Measurements from ENCODE around the gene ASXL3. TPM values are rescaled to one million over a fixed set of nuclear protein-coding genes. Genes with fewer than 3 reads are reported as not detected.

The ASXL3 gene
- total RNA-seq, 1 donor from 2014 or later = 1.3 TPM

GRCh38 chr18:33669589-33669988, 91.6 kb downstream of the ASXL3 start:
- Histone ChIP-seq H3K27me3 (no peaks in the 10 kb centered on the region), H3K4me1 (no peaks in the 10 kb centered on the region), H3K4me3 (no peak overlapping the region), H3K9me3 (no peaks in the 10 kb centered on the region), H3K27ac (no peak overlapping the region), H3K36me3 (no peaks in the 10 kb centered on the region)
- DNase-seq (no peak), ATAC-seq (no peak)
- intact Hi-C loops (cut with DNase I) = no loop called here
- no peak for TF ChIP-seq CTCF (IDR thresholded peaks at IDR 0.05)

- DNase-seq (no peak), ATAC-seq (no peak)
- Histone ChIP-seq H3K4me1 (no peaks in the 10 kb centered on the region), H3K4me3 (no peak overlapping the region), H3K27me3 (no peaks in the 10 kb centered on the region), H3K36me3 (no peaks in the 10 kb centered on the region), H3K27ac (no peak overlapping the region), H3K9me3 (no peaks in the 10 kb centered on the region)
- TF ChIP-seq CTCF (IDR thresholded peaks at IDR 0.05) = no peak
- intact Hi-C loops (cut with DNase I) = no loop called here
These were observed 92.0 kb downstream of the ASXL3 start for GRCh38 chr18:33670029-33670428.

- H3K36me3 ChIP-seq = no peaks in the 10 kb centered on the region
- H3K9me3 ChIP-seq = no peaks in the 10 kb centered on the region
- no peaks in the 10 kb centered on the region for H3K27me3 ChIP-seq
- ATAC-seq (no peak), DNase-seq (no peak)
- H3K4me1 ChIP-seq = no peaks in the 10 kb centered on the region
- intact Hi-C loops (cut with DNase I) = no loop called here
- H3K4me3 ChIP-seq = no peak overlapping the region
- no peak overlapping the region for H3K27ac ChIP-seq
- TF ChIP-seq CTCF (IDR thresholded peaks at IDR 0.05) = no peak
These were observed 95.7 kb downstream of the ASXL3 start for GRCh38 chr18:33673689-33674088.

- DNase-seq = no peak
- no peak for TF ChIP-seq CTCF (IDR thresholded peaks at IDR 0.05)
- no peaks in the 10 kb centered on the region for H3K27me3 ChIP-seq
These were observed 98.6 kb downstream of the ASXL3 start for GRCh38 chr18:33676593-33676992.

GRCh38 chr18:33677891-33678290, 99.9 kb downstream of the ASXL3 start:
- no peak for DNase-seq
- Histone ChIP-seq H3K27me3 (no peaks in the 10 kb centered on the region), H3K27ac (no peak overlapping the region), H3K4me1 (no peaks in the 10 kb centered on the region), H3K36me3 (no peaks in the 10 kb centered on the region), H3K9me3 (no peaks in the 10 kb centered on the region), H3K4me3 (no peak overlapping the region)
- TF ChIP-seq CTCF (IDR thresholded peaks at IDR 0.05) = no peak
- no peak for ATAC-seq
- intact Hi-C loops (cut with DNase I) = no loop called here

More at GRCh38 chr18:33676593-33676992, 98.6 kb downstream of the ASXL3 start:
- no peaks in the 10 kb centered on the region for H3K36me3 ChIP-seq
- no peak overlapping the region for H3K4me3 ChIP-seq
- no peaks in the 10 kb centered on the region for H3K4me1 ChIP-seq
- H3K27ac ChIP-seq = no peak overlapping the region
- no peak for ATAC-seq
- intact Hi-C loops (cut with DNase I) = no loop called here
- H3K9me3 ChIP-seq = no peaks in the 10 kb centered on the region

GRCh38 chr18:33682436-33682835, 104.4 kb downstream of the ASXL3 start:
- Histone ChIP-seq H3K4me3 (no peak overlapping the region), H3K27me3 (no peaks in the 10 kb centered on the region), H3K27ac (no peak overlapping the region), H3K4me1 (no peaks in the 10 kb centered on the region), H3K9me3 (no peaks in the 10 kb centered on the region), H3K36me3 (no peaks in the 10 kb centered on the region)
- no peak for ATAC-seq
- no peak for TF ChIP-seq CTCF (IDR thresholded peaks at IDR 0.05)
- no peak for DNase-seq
- intact Hi-C loops (cut with DNase I) = no loop called here

Data from upper lobe of right lung (tissue), 1 donor.